Skeletal muscle satellite cell (primary cell): ENCODE results near the gene ZNF268. TPM values are rescaled to one million over a fixed set of nuclear protein-coding genes. Genes with fewer than 3 reads are reported as not detected.

Source experiments
- H3K27me3 ChIP-seq: 2 replicates; pipeline ENCODE4 v1.7.0; 2013; ENCODE audit warnings: low read length; ENCODE audit not compliant: control insufficient read depth, insufficient read depth
- H3K36me3 ChIP-seq: 2 replicates; pipeline ENCODE4 v1.7.0; 2013; ENCODE audit warnings: mild to moderate bottlenecking, control low read depth, low read length; ENCODE audit not compliant: insufficient read depth
- H3K4me1 ChIP-seq: 2 replicates; pipeline ENCODE4 v1.7.0; 2013; ENCODE audit warnings: low read length; ENCODE audit not compliant: control insufficient read depth, insufficient read depth
- H3K4me2 ChIP-seq: 2 replicates; pipeline ENCODE4 v1.7.0; 2013; ENCODE audit warnings: mild to moderate bottlenecking, low read length
- H3K4me3 ChIP-seq: 2 replicates; pipeline ENCODE4 v1.7.0; 2013; ENCODE audit warnings: low read length
- H3K9ac ChIP-seq: 2 replicates; pipeline ENCODE4 v1.7.0; 2013; ENCODE audit warnings: mild to moderate bottlenecking, low read depth, low read length, moderate library complexity
- H3K9me3 ChIP-seq: replicated peaks from 2 replicates; pipeline ENCODE4 v1.7.0; 2013; ENCODE audit warnings: mild to moderate bottlenecking, control low read depth, low read length
- total RNA-seq: library from RNA; depleted of rRNA; stranded (reverse); fragments of >200 nt; gene quantifications from 2 replicates; pipeline ENCODE4 v1.2.3, GENCODE V29; 2012; rRNA removed

The ZNF268 gene
- total RNA-seq, result 14.4 and 16.5 TPM in 2 replicates

DNA sequence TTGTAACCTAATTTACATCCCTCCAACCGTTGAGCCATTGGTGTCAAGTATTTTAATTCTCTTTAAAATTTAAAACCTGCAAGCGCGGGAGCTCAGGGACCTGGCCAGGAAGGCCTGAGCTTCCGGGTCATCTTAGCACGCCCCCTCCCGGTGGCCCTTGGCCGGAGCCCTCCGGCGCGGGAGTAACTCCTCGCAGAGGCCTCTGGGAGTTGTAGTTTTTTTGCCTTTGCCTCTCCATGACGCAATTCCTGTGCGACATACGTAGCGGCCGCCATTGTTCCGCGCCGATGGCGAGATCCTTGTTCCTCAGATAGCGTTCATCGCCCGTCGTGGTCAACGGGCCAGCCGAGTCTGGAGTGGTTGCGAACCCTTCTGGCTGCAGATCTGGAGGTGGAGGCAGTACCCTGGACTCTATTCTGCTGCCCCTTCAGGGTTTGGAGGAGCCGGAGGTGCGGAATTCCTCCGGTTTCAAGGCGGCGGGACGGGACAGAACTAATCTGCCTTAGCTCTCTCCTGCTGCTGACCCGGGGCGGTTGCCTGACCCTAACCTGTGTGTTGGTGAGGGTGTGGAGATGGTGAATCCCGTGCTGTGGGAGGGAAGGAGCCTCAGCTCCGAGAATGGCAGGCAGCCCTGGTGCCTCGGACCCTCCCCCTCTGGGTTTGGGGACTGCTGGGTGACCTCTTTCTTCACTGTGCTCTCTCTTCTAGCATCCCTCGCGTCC lies at the start of gene ZNF268:
Gene ZNF268, plus strand, starts transcription at position 258 of the 722 bp plus-strand sequence. CDS start 503 bp downstream, outside the sequence.
- Histone ChIP-seq H3K4me1 (no peaks in the 10 kb centered on the region), H3K36me3 (peaks cover 26% of the 10 kb centered on the region), H3K27me3 (no peaks in the 10 kb centered on the region), H3K4me2 (peak within 1 kb of the TSS; percentile 80), H3K4me3 (peak within 1 kb of the TSS; percentile 95), H3K9ac (peak within 1 kb of the TSS; percentile 94), H3K9me3 (peaks cover 3% of the 10 kb centered on the region)

DNA sequence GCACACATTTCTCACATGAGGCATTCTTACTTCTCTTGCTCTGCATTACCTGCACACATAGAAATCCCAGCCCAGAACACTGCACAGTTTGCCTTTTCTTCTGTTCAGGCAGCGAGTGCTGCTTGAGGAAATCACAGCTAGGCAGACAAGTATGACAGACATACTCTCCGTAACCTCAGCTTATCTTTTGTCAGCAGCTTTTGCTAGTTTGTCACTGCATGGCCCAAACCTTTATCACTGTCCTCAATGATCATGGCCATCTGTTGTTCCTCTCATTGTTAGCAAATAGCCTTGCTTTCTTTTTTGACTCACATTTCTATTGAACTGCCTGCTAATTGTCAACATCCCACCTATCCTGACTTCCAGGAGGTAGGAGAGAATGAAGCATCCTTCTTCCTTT lies 45.5 kb upstream of the ZNF268 start:
- H3K9me3 ChIP-seq, result peaks cover 11% of the 10 kb centered on the region
- no peak overlapping the region for H3K4me3 ChIP-seq
- H3K9ac ChIP-seq, result no peak overlapping the region
- no peaks in the 10 kb centered on the region for H3K4me1 ChIP-seq
- no peaks in the 10 kb centered on the region for H3K27me3 ChIP-seq
- no peak overlapping the region for H3K4me2 ChIP-seq
- H3K36me3 ChIP-seq, result peaks cover 37% of the 10 kb centered on the region

DNA sequence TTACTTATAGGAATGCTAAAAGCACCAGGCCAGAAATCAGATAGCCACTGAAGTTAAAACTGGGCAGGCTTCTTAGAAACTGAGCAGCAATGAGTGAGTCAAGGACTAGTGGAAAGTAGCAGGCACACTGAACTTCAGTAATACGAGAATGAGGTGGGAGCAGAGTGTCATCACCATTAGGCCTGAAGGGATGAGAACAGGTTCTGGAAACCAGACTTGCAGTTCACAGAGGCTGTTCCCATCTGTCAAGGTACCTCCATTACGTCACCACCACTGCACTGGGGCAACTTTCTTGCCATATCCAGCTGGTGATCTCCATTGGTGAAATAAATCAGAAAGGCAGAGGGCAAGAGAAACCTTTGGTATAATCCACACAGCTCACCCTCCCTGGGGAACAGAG lies 35.3 kb upstream of the ZNF268 start:
- no peaks in the 10 kb centered on the region for H3K27me3 ChIP-seq
- H3K4me2 ChIP-seq, result no peak overlapping the region
- H3K9ac ChIP-seq, result no peak overlapping the region
- no peaks in the 10 kb centered on the region for H3K4me1 ChIP-seq
- H3K4me3 ChIP-seq, result no peak overlapping the region
- peaks cover 15% of the 10 kb centered on the region for H3K9me3 ChIP-seq
- H3K36me3 ChIP-seq, result peaks cover 27% of the 10 kb centered on the region

DNA sequence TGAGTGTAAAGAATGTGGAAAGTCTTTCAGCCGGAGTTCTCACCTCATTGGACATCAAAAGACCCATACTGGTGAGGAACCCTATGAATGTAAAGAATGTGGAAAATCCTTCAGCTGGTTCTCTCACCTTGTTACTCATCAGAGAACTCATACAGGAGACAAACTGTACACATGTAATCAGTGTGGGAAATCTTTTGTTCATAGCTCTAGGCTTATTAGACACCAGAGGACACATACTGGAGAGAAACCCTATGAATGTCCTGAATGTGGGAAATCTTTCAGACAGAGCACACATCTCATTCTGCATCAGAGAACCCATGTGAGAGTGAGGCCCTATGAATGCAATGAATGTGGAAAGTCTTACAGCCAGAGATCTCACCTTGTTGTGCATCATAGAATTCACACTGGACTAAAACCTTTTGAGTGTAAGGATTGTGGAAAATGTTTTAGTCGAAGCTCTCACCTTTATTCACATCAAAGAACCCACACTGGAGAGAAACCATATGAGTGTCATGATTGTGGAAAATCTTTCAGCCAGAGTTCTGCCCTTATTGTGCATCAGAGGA lies 25.1 kb upstream of the ZNF268 start:
- no peak overlapping the region for H3K4me2 ChIP-seq
- no peaks in the 10 kb centered on the region for H3K27me3 ChIP-seq
- no peaks in the 10 kb centered on the region for H3K4me1 ChIP-seq
- peaks cover 57% of the 10 kb centered on the region for H3K9me3 ChIP-seq
- H3K4me3 ChIP-seq, result no peak overlapping the region
- H3K36me3 ChIP-seq, result peaks cover 56% of the 10 kb centered on the region
- no peak overlapping the region for H3K9ac ChIP-seq

DNA sequence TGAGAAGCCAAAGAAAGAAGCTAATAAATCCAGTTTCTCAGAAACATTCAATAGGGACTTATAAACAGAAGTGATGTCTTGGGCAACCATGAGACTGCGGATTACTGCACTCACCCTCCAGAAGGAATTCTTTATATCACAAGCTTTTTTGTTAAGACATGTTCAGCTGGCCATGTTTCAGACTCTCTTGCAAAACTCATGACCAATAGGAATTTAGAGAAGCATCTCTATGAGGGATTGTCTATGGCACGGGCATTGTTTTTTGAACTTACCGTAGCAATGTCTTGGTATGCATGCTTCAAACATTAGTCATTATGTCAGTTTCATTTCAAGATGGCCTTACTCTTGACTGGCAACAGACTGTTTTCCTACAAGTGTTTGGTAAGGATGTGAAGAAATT lies 15.5 kb upstream of the ZNF268 start:
- H3K9ac ChIP-seq, result no peak overlapping the region
- no peak overlapping the region for H3K4me3 ChIP-seq
- H3K9me3 ChIP-seq, result peaks cover 16% of the 10 kb centered on the region
- H3K4me1 ChIP-seq, result no peaks in the 10 kb centered on the region
- no peaks in the 10 kb centered on the region for H3K36me3 ChIP-seq
- H3K27me3 ChIP-seq, result no peaks in the 10 kb centered on the region
- H3K4me2 ChIP-seq, result no peak overlapping the region

DNA sequence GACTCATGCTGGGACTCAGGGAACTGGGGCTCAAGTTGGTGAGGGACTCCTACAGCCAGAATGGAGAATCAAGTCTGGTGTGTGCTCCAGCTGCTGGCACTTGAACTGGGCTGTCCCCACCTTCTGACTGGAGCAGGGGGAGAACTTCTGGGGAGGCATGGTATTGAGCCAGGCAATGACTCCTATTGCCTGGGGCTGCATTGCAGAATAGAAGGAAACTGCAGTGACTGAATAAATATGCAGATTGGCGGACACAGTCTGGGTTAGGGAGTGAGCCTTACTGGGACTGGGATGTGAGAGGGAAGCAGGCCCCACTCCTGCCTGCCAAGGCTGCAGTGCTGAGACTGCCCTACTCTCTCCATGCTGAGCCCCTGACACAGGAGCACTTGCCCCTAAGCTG lies 8.8 kb upstream of the ZNF268 start:
- Histone ChIP-seq H3K9ac (no peak overlapping the region), H3K36me3 (no peaks in the 10 kb centered on the region), H3K9me3 (peaks cover 1% of the 10 kb centered on the region), H3K4me1 (no peaks in the 10 kb centered on the region), H3K4me2 (no peak overlapping the region), H3K4me3 (no peak overlapping the region), H3K27me3 (no peaks in the 10 kb centered on the region)

DNA sequence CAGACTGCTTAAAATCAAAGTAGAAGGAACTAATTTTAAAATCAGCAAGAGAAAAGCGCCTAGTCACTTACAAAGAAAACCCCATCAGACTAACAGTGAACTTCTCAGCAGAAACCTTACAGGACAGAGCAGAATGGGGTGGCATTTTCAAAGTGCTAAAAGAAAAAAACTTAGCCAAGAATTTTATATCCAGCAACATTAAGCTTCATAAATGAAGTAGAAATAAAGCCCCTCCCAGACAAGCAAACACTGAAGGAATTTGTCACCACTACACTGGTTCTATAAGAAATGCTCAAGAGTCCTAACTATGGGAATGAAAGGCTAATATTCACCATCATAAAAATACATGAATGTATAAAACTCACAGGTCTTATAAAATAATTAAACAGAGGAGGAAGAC lies 6.4 kb upstream of the ZNF268 start:
- no peaks in the 10 kb centered on the region for H3K36me3 ChIP-seq
- H3K4me2 ChIP-seq, result no peak overlapping the region
- no peak overlapping the region for H3K9ac ChIP-seq
- H3K4me1 ChIP-seq, result no peaks in the 10 kb centered on the region
- no peaks in the 10 kb centered on the region for H3K27me3 ChIP-seq
- no peak overlapping the region for H3K4me3 ChIP-seq
- H3K9me3 ChIP-seq, result no peaks in the 10 kb centered on the region

DNA sequence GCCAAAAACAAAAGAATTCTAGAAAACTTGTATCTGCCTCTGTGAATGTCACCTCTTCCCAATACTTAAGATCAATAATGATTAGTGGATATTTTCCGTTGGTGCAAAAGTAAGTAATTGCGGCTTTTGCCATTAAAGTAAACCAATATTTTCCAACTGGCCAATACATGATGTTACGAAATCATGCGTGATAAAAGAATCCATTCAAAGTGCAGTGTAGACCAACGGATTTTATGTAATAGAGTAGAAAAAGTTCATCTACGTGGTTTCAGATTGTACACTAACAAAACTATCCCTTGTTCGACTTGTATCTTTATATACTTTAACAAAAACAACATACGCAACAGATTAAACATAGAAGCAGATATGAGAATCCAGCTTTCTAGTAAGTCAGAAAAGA lies 626 bp upstream of the ZNF268 start:
- Histone ChIP-seq H3K4me3 (no peak overlapping the region), H3K9ac (no peak overlapping the region), H3K36me3 (peaks cover 21% of the 10 kb centered on the region), H3K9me3 (peaks cover 3% of the 10 kb centered on the region), H3K27me3 (no peaks in the 10 kb centered on the region), H3K4me2 (no peak overlapping the region), H3K4me1 (no peaks in the 10 kb centered on the region)

DNA sequence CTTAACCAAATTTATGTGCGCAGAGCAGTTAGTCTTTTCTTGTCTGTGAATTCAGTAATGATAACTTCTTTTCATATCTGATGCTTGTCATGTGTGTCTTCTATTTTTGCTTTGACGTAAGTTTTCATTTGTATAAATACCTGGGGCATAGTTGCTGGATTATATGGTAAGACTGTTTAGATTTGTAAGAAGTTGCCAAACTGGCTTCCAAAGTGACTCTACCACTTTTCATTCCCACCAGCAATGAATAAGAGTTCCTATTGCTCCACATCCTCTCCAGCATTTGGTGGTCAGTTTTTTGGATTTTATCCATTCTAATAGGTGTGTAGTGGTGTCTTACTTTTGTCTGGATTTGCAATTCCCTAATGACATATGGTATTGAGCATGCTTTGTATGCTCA lies 8.9 kb downstream of the ZNF268 start:
- Histone ChIP-seq H3K4me3 (no peak overlapping the region), H3K36me3 (peaks cover 88% of the 10 kb centered on the region), H3K4me2 (no peak overlapping the region), H3K27me3 (no peaks in the 10 kb centered on the region), H3K9ac (no peak overlapping the region), H3K4me1 (no peaks in the 10 kb centered on the region), H3K9me3 (peaks cover 44% of the 10 kb centered on the region)

DNA sequence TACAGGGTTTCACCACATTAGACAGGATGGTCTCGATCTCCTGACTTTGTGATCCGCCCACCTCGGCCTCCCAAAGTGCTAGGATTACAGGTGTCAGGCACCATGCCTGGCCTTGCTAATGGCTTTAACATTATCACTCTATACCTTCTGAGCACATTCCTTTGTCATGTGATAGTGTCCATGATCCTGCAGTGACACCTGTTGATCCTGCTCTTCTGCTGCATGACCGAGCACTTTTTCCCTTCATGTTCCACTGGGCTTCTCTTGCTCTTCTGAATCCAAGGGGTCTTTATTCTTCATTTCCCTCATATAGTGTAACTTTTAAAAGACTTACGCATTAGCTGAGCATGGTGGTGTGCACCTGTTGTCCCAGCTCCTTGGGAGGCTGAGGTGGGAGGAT lies 11.6 kb downstream of the ZNF268 start:
- no peaks in the 10 kb centered on the region for H3K27me3 ChIP-seq
- peaks cover 78% of the 10 kb centered on the region for H3K36me3 ChIP-seq
- no peak overlapping the region for H3K9ac ChIP-seq
- peaks cover 51% of the 10 kb centered on the region for H3K9me3 ChIP-seq
- no peak overlapping the region for H3K4me2 ChIP-seq
- no peak overlapping the region for H3K4me3 ChIP-seq
- H3K4me1 ChIP-seq, result no peaks in the 10 kb centered on the region

DNA sequence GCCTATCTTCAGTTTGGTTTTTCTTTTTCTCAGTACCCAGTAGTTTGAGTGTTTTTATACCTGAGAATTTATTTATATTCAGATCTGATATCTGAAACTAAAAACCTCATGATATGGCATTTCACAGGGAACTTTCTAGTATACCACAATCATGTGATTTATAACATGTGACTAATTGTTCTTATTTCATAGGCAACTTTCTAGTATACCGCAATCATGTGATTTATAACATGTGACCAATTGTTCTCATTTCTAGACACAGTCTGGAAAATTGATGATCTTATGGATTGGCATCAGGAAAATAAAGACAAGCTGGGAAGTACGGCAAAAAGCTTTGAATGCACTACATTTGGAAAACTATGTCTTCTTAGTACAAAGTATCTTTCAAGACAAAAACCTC lies 20.6 kb downstream of the ZNF268 start:
- Histone ChIP-seq H3K9ac (no peak overlapping the region), H3K4me1 (no peaks in the 10 kb centered on the region), H3K4me2 (no peak overlapping the region), H3K9me3 (peaks cover 64% of the 10 kb centered on the region), H3K36me3 (peaks cover 39% of the 10 kb centered on the region), H3K4me3 (no peak overlapping the region), H3K27me3 (no peaks in the 10 kb centered on the region)
